Right lobe of liver (tissue), 4 donors: Measurements from ENCODE around the gene QSOX1.

Experiments used
- POLR2A ChIP-seq: fragments of 450-650 bp; IDR thresholded peaks from one replicate; pipeline ENCODE4 v1.6.1; 2017; ENCODE audit warnings: antibody characterized with exemption, mild to moderate bottlenecking
- TF ChIP-seq, protein P1 (sequence below), 4 donors: fragments of 200-600 bp in 3 of 4; fragments of 450-650 bp in 1 of 4; IDR thresholded peaks; one replicate each; pipeline versions ENCODE4 v1.5.1 to v1.8.0; 2016 to 2022; ENCODE audit warnings: antibody characterized with exemption in 4 of 4, mild to moderate bottlenecking in 2 of 4
- donor health status: DM: no; HTN: no; CAD: no.
- donor health status: DM: no; HTN: no; CAD: no.
- donor health status: DM: no; HTN: yes; CAD: no.

- TF ChIP-seq, protein P1, sequence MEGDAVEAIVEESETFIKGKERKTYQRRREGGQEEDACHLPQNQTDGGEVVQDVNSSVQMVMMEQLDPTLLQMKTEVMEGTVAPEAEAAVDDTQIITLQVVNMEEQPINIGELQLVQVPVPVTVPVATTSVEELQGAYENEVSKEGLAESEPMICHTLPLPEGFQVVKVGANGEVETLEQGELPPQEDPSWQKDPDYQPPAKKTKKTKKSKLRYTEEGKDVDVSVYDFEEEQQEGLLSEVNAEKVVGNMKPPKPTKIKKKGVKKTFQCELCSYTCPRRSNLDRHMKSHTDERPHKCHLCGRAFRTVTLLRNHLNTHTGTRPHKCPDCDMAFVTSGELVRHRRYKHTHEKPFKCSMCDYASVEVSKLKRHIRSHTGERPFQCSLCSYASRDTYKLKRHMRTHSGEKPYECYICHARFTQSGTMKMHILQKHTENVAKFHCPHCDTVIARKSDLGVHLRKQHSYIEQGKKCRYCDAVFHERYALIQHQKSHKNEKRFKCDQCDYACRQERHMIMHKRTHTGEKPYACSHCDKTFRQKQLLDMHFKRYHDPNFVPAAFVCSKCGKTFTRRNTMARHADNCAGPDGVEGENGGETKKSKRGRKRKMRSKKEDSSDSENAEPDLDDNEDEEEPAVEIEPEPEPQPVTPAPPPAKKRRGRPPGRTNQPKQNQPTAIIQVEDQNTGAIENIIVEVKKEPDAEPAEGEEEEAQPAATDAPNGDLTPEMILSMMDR (IDR thresholded peaks at IDR 0.05) = no peak
- TF ChIP-seq POLR2A = no peak
These were observed 29.4 kb downstream of the QSOX1 start for GRCh38 chr1:180184041-180184440.
